ENCODE measurements around the gene CDS1. TPM values are rescaled to one million over a fixed set of nuclear protein-coding genes. Genes with fewer than 3 reads are reported as not detected.
"Not testable (repeated sequence)": the region's sequence is repeated elsewhere in the genome, so short reads cannot be mapped to it uniquely, and the experiment has no call there.

CDS1 gene
- total RNA-seq, 4 donors from 2014 or later, result 0.59 to 8.8 (median 3.7) TPM; not detected in 1

- Histone ChIP-seq H3K27ac (no peak overlapping the region), H3K36me3 (no peaks in the 10 kb centered on the region), H3K4me1 (no peaks in the 10 kb centered on the region), H3K9me3 (no peaks in the 10 kb centered on the region), H3K27me3 (no peaks in the 10 kb centered on the region), H3K4me3 (no peak overlapping the region)
- intact Hi-C loops (cut with DNase I; ENCODE audit: low total_unique reads), result no loop called here
- TF ChIP-seq POLR2A (IDR thresholded peaks at IDR 0.05) (no peak), CTCF (IDR thresholded peaks at IDR 0.05) (no peak)
- no peak for DNase-seq
Measured at GRCh38 chr4:84648863-84649647, 66.1 kb downstream of the CDS1 start.

DNA sequence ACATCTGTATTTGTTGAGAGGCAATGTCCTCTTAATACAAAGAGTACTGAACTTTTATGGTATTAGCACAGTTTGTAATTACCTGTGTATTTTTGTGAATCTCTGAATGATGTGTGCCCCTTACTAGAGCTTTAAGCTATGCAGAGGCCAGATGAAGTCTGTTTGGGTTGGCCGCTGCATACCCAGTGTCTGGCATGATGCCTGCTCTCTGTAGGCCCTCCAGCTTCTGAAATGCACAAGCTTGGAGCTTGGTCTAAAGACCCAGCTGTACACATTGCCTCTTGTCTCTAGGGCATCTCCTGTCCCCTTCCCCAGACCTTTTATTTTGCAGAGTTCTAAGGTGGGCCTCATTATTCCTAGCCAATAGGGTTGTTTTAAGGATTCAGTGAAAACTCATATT lies 68.6 kb downstream of the CDS1 start:
- Histone ChIP-seq H3K27me3 (no peaks in the 10 kb centered on the region), H3K4me1 (no peaks in the 10 kb centered on the region), H3K36me3 (no peaks in the 10 kb centered on the region), H3K4me3 (no peak overlapping the region), H3K27ac (no peak overlapping the region), H3K9me3 (no peaks in the 10 kb centered on the region)
- TF ChIP-seq POLR2A (IDR thresholded peaks at IDR 0.05) (no peak), CTCF (IDR thresholded peaks at IDR 0.05) (no peak)
- DNase-seq, result no peak
- intact Hi-C loops (cut with DNase I; ENCODE audit: low total_unique reads), result no loop called here

GRCh38 chr4:84652478-84652877 lies 69.6 kb downstream of the CDS1 start:
- DNase-seq, result no peak
- TF ChIP-seq POLR2A (IDR thresholded peaks at IDR 0.05), result no peak
- TF ChIP-seq CTCF (IDR thresholded peaks at IDR 0.05), result no peak
- Histone ChIP-seq H3K27ac (no peak overlapping the region), H3K27me3 (no peaks in the 10 kb centered on the region), H3K4me3 (no peak overlapping the region), H3K36me3 (no peaks in the 10 kb centered on the region), H3K4me1 (no peaks in the 10 kb centered on the region), H3K9me3 (no peaks in the 10 kb centered on the region)
- intact Hi-C loops (cut with DNase I; ENCODE audit: low total_unique reads), result no loop called here

DNA sequence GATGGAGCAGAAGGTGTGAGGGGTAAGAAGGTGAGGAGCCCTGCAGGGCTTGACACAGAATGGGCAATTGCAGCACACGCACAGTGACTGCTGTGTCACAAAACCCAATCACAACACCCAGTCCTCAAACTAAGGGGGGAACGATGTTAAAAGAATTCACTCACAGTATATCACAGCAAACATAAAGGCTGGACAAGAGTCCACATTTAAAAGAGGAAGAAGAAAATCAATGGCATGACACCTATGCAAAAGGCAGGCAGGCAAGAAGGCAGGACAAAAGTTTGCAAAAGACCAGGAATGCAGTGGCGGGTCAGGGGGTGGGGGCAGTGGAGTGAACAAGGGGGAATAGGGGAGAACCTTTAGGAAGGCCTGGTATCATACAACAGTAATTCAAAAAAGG lies 77.7 kb downstream of the CDS1 start:
- no peak overlapping the region for H3K27ac ChIP-seq
- H3K27me3 ChIP-seq, result no peaks in the 10 kb centered on the region
- H3K9me3 ChIP-seq, result no peaks in the 10 kb centered on the region
- no peak for TF ChIP-seq POLR2A (IDR thresholded peaks at IDR 0.05)
- no peak for TF ChIP-seq CTCF (IDR thresholded peaks at IDR 0.05)
- no peak for DNase-seq
- no peaks in the 10 kb centered on the region for H3K4me1 ChIP-seq
- H3K36me3 ChIP-seq, result no peaks in the 10 kb centered on the region
- intact Hi-C loops (cut with DNase I; ENCODE audit: low total_unique reads), result no loop called here
- no peak overlapping the region for H3K4me3 ChIP-seq

DNA sequence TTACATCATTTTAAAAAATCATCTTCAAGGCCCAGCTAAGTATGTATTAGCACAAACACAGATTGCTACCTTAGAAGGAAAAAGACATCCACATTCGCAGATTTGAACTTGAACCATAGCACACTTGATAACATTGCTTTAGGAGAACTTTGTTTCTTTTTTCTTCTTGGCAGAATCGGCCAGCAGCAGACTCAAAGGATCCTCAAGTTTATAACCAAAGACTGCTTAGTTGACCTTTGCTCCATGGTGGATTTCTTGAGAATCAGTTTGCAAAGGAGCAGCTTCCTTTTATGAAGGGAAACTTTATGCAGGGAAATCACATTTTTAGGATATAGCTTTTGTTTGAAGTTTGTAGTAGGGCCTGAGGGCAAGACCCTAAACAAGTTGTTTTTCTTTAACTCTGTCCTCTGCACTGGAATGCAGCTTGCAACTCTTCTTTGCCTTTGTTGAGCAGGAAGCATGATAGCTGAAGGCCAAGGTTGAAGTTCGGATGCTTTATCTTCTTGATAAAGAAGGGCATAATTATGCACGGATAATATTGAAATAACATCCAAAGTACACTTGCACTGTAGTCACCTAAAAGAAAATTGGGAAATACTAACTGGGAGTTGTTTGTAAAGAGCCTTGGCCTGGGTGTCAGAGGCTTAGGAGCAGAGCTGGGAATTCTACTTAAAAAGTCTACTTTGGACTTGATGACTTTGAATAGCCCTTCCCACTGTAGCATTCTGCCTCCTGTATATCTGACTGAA lies 78.4 kb downstream of the CDS1 start:
- Histone ChIP-seq H3K4me1 (no peaks in the 10 kb centered on the region), H3K36me3 (no peaks in the 10 kb centered on the region)

DNA sequence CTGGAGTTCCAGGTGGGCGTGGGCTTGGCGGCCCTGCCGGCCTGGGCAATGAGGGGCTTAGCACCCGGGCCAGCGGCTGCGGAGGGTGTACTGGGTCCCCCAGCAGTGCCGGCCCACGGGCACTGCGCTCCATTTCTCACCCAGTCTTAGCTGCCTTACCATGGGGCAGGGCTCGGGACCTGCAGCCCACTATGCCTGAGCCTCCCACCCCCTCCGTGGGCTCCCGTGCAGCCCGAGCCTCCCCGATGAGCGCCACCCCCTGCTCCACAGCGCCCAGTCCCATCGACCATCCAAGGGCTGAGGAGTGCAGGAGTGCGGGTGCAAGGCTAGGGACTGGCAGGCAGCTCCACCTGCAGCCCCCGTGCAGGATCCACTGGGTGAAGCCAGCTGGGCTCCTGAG lies 81.8 kb downstream of the CDS1 start:
- H3K27ac ChIP-seq; intact Hi-C loops (cut with DNase I; ENCODE audit: low total_unique reads); H3K4me3 ChIP-seq; H3K4me1 ChIP-seq; H3K36me3 ChIP-seq; H3K27me3 ChIP-seq; H3K9me3 ChIP-seq; DNase-seq: not testable (repeated sequence)

More for the DNA sequence above, 78.4 kb downstream of the CDS1 start:
- DNase-seq, result no peak
- no peak for TF ChIP-seq POLR2A (IDR thresholded peaks at IDR 0.05)
- TF ChIP-seq CTCF (IDR thresholded peaks at IDR 0.05), result no peak
- Histone ChIP-seq H3K27ac (no peak overlapping the region), H3K4me3 (no peak overlapping the region), H3K9me3 (no peaks in the 10 kb centered on the region), H3K27me3 (no peaks in the 10 kb centered on the region)
- intact Hi-C loops (cut with DNase I; ENCODE audit: low total_unique reads), result no loop called here

Measured in uterus (tissue), 4 donors.